ENCODE data around the gene ZBTB16. TPM values are rescaled to one million over a fixed set of nuclear protein-coding genes. Genes with fewer than 3 reads are reported as not detected.

Gene ZBTB16
- total RNA-seq, 1 donor from 2014 or later, result 17.7 TPM

- H3F3A ChIP-seq (ENCODE audit: low read depth), result no peaks in the 10 kb centered on the region
- H3K4me1 ChIP-seq, result peaks cover 7% of the 10 kb centered on the region
- H2AFZ ChIP-seq (replicated peaks), result no peak overlapping the region
- no peaks in the 10 kb centered on the region for H3K36me3 Mint-ChIP-seq
- H3K9me3 ChIP-seq (ENCODE audit: low read depth), result no peaks in the 10 kb centered on the region
- no peak overlapping the region for H3K4me3 ChIP-seq
- no peak overlapping the region for H3K4me2 ChIP-seq
- H3K9ac ChIP-seq, result no peak overlapping the region
- no peaks in the 10 kb centered on the region for H3K27me3 ChIP-seq
- H3K4me3 Mint-ChIP-seq, result no peak overlapping the region
- H3K9me3 Mint-ChIP-seq, result no peaks in the 10 kb centered on the region
- DNase-seq (ENCODE audit: low spot score), result no peak
- H4K20me1 ChIP-seq (ENCODE audit: low read depth), result no peaks in the 10 kb centered on the region
- no peak overlapping the region for H3K27ac Mint-ChIP-seq
- H3K79me2 ChIP-seq (ENCODE audit: low read depth), result no peaks in the 10 kb centered on the region
- TF ChIP-seq EZH2phosphoT487 (IDR thresholded peaks at IDR 0.05) (no peak), EZH2 (IDR thresholded peaks at IDR 0.05) (no peak)
- TF ChIP-seq, protein P1, sequence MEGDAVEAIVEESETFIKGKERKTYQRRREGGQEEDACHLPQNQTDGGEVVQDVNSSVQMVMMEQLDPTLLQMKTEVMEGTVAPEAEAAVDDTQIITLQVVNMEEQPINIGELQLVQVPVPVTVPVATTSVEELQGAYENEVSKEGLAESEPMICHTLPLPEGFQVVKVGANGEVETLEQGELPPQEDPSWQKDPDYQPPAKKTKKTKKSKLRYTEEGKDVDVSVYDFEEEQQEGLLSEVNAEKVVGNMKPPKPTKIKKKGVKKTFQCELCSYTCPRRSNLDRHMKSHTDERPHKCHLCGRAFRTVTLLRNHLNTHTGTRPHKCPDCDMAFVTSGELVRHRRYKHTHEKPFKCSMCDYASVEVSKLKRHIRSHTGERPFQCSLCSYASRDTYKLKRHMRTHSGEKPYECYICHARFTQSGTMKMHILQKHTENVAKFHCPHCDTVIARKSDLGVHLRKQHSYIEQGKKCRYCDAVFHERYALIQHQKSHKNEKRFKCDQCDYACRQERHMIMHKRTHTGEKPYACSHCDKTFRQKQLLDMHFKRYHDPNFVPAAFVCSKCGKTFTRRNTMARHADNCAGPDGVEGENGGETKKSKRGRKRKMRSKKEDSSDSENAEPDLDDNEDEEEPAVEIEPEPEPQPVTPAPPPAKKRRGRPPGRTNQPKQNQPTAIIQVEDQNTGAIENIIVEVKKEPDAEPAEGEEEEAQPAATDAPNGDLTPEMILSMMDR (IDR thresholded peaks at IDR 0.05), result no peak
- peaks cover 2% of the 10 kb centered on the region for H3K27me3 Mint-ChIP-seq (ENCODE audit: insufficient read depth, low read depth)
- no peak overlapping the region for H3K27ac ChIP-seq
- H3K4me1 Mint-ChIP-seq, result peaks cover 4% of the 10 kb centered on the region
- H3K36me3 ChIP-seq, result no peaks in the 10 kb centered on the region
Observed at GRCh38 chr11:114282488-114282887, 223.0 kb downstream of the ZBTB16 start.

- H3K27ac ChIP-seq, result no peak overlapping the region
- Mint-ChIP-seq H3K27me3 (ENCODE audit: insufficient read depth, low read depth) (peaks cover 2% of the 10 kb centered on the region), H3K4me3 (no peak overlapping the region), H3K36me3 (no peaks in the 10 kb centered on the region), H3K4me1 (peaks cover 4% of the 10 kb centered on the region), H3K9me3 (no peaks in the 10 kb centered on the region), H3K27ac (no peak overlapping the region)
- H3F3A ChIP-seq (ENCODE audit: low read depth), result no peaks in the 10 kb centered on the region
- no peaks in the 10 kb centered on the region for H3K79me2 ChIP-seq (ENCODE audit: low read depth)
- no peak overlapping the region for H2AFZ ChIP-seq (replicated peaks)
- H3K4me2 ChIP-seq, result no peak overlapping the region
- DNase-seq (ENCODE audit: low spot score), result no peak
- no peaks in the 10 kb centered on the region for H3K27me3 ChIP-seq
- H3K9me3 ChIP-seq (ENCODE audit: low read depth), result no peaks in the 10 kb centered on the region
- TF ChIP-seq EZH2phosphoT487 (IDR thresholded peaks at IDR 0.05) (no peak), EZH2 (IDR thresholded peaks at IDR 0.05) (no peak)
- TF ChIP-seq, protein P1 (IDR thresholded peaks at IDR 0.05), result no peak
- no peak overlapping the region for H3K4me3 ChIP-seq
- no peak overlapping the region for H3K9ac ChIP-seq
- H3K36me3 ChIP-seq, result no peaks in the 10 kb centered on the region
- no peaks in the 10 kb centered on the region for H4K20me1 ChIP-seq (ENCODE audit: low read depth)
- peaks cover 7% of the 10 kb centered on the region for H3K4me1 ChIP-seq
Observed at GRCh38 chr11:114283422-114283821, 223.9 kb downstream of the ZBTB16 start.

DNA sequence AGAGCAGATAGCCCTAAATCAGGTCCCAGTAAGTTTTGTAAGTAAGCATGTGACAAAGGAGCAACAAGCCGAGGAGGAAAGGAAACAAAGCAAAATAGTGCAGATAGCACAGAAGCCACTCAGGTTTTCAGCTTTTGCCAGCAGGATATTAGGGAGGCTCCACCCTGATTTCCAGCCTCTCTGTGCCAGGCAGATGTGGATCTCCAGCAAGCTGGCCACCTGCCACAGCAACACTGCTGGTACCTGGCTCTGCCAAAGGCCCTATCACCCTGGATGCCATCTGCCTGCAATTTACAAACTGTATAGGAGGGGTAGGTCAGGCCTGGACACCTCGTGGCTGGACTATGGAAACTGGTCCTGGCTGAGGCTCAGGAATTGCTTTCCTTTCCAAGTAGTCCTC, 224.5 kb downstream of the ZBTB16 start:
- Mint-ChIP-seq H3K27ac (no peak overlapping the region), H3K36me3 (no peaks in the 10 kb centered on the region), H3K4me1 (peaks cover 4% of the 10 kb centered on the region), H3K27me3 (ENCODE audit: insufficient read depth, low read depth) (no peaks in the 10 kb centered on the region), H3K9me3 (no peaks in the 10 kb centered on the region), H3K4me3 (no peak overlapping the region)
- Histone ChIP-seq H3K4me1 (peaks cover 9% of the 10 kb centered on the region), H3K4me3 (no peak overlapping the region), H3K4me2 (no peak overlapping the region), H4K20me1 (ENCODE audit: low read depth) (no peaks in the 10 kb centered on the region), H2AFZ (replicated peaks) (no peak overlapping the region), H3K9me3 (ENCODE audit: low read depth) (no peaks in the 10 kb centered on the region), H3K27me3 (no peaks in the 10 kb centered on the region), H3K79me2 (ENCODE audit: low read depth) (no peaks in the 10 kb centered on the region), H3K36me3 (no peaks in the 10 kb centered on the region), H3K27ac (no peak overlapping the region), H3F3A (ENCODE audit: low read depth) (no peaks in the 10 kb centered on the region), H3K9ac (no peak overlapping the region)
- TF ChIP-seq, protein P1 (IDR thresholded peaks at IDR 0.05), result no peak
- no peak for TF ChIP-seq EZH2phosphoT487 (IDR thresholded peaks at IDR 0.05)
- DNase-seq (ENCODE audit: low spot score), result no peak

Measured in neural progenitor cell (in vitro differentiated cells).